ENCODE measurements around the gene ADD1.

- TF ChIP-seq EZH2 (IDR thresholded peaks at IDR 0.05; ENCODE audit: low read length) (no peak), CTCF (optimal IDR thresholded peaks at IDR 0.05 in 1 of 3, IDR thresholded peaks at IDR 0.05 in 1 of 3, conservative IDR thresholded peaks at IDR 0.05 in 1 of 3; ENCODE audit: extremely low read depth in 1 of 3, insufficient read depth in 2 of 3, low read length in 3 of 3) (no peak)
These were observed 37.8 kb upstream of the ADD1 start for GRCh38 chr4:2805712-2806389.
